ENCODE measurements around the gene C9orf78.

The C9orf78 gene

GRCh38 chr9:129839324-129840023 is 4.4 kb upstream of the C9orf78 start:
- DNase-seq: no peak

DNA sequence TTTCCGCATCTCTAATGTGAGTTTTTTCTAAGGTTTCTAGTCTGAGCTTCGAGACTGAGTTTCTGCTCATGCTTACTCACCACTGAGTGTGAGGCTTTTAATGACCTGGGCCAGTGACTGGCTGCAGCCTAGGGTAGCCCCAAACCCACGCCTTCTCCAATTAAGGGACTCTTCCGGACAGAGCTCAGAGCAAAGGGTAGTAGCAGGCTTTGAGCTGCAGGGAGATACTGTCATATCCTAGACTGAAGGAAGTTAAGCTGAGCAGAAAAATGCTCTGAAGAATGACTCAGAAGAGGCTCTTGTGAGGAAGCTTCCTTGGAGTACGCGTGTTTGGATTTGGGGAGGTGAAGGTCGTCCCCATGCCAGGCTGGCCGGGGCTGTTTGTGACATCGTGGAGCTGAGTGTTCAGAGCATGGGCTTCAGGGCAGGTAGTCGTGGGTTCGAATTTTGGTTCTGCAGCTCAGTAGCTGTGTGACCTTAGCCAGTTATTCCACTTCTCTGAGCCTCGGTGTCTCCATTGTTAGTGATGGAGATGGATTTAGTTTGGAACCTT is 3.7 kb upstream of the C9orf78 start:
- peak in 1 of 5 donors; percentile 49 for DNase-seq

DNA sequence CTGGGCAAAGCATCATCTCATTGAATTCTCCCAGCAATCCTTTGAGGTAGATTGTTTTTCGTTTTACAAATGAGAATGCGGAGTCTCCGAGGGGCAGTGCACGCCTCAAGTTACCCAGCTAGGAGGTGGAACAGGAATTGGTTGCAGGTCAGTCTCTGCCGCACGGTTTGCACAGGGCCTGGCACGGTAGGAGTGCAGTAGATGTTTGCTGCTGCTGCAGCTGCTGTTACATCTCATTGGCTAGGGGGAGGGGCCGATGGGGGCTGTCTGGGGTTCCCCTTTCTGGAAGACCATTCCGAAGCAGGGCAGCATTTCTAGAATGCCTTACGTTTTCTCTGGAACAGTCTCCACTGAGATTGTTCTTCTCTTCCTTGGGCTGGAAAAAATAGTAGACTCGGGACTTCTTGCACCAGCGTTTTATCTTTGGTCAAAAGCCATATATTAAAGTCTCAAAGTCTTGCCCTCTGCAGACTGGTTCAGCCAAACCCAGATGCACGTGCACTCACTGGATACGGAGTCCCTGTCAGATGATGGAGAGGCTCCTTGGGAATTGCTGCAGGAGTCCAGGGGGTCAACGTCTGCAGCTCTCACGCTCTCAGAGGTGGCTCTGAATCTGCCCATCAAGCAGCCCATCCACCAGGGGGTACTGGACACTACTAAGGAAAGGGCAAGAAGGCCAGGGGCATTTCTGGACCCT is 1.4 kb upstream of the C9orf78 start:
- DNase-seq: peak in 4 of 5 donors; percentile 29 to 54 (median 38)

DNA sequence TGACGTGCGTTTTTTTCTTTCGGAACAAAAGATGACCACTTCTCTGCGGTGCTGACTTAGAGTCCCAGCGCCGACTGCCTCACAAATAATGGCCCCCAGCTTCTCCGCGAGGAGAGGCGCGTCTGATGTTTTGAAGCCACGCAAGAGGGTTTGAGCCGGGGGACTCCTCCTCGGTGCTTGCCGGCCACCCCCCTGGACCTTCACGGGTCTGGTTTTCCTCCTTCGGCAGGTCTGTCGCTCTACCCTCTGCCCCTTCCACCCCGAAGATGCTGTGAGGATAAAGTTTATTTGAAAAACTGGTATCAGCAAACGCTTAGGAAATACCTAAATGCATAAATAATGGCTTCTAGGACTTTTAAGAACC is 767 bp upstream of the C9orf78 start:
- DNase-seq: peak in 1 of 5 donors; percentile 9

GRCh38 chr9:129834489-129835127 is 467 bp downstream of the C9orf78 start:
- peak in 4 of 5 donors; percentile 27 to 47 (median 38) for DNase-seq

DNA sequence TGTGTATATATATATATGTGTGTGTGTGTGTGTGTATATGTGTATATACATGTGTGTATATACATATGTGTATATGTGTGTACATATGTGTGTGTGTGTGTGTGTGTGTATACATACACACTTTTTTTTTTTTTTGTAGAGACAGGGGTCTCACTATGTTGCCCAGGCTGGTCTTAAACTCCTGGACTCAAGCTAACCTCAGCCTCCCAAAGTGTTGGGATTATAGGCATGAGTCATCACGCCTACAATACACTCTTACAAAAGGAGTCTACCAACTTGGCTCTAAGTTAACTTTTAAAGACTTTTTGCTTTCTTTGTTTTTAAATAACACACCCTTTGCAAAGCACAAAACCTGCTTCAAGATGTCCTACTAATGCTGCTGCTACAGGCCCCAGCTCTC is 2.1 kb downstream of the C9orf78 start:
- no peak for DNase-seq

DNA sequence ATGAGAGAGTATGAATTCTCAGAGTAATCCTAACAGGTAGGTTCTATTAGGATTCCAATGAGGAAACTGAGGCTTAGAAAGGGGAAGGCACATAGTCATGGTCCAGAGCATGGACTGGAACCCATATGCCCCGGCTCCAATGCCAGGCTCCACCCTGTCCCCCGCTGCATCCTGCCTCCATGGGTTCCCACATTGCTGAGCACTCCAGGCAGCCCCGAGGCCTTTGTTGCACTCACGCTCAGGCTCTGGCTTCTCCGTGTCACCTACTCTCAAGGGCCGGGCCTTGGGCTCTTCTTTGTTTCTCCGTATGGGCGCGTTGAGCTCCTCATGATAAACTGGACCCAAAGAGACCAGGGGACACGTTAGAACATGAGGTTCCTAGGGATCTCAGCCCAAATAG is 6.1 kb downstream of the C9orf78 start:
- DNase-seq: no peak

DNA sequence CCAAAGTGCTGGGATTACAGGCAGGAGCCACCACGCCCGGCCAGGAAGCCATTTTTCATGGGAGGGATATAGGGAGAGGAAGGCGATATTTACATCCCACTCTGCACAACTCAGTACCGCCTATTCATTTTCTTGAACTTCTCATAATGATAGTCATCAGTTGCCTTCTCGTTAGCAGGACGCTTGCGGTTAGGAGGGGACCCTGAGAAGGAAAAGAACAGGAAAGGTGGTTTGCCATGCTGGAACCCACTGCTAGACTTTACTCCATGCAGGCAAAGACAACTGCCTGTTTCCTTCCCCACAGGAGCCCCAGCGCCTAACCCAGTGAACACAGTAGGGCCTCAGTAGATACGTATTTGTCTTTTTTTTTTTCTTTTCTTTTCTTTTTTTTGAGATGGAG is 7.0 kb downstream of the C9orf78 start:
- DNase-seq: no peak

- DNase-seq: no peak
Measured at GRCh38 chr9:129826759-129827158, 8.3 kb downstream of the C9orf78 start.

DNA sequence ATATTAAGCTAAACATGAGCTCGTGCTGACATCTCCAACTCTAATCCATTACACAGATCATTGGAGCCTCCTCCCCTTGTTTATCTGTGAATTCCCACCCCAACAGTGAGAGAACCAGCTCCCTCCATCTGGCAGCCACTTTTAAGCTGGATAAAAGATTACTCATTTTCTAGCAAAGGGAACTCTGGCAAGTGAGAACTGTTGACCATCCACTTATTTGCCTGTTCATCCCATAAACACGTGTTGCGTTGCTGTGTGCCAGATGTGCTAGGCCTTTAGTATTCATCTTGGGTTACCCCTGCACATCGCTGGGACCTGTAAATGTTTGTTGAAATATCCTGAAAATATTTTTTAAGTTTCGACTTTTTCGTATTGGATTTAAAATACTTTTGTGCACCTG is 8.7 kb downstream of the C9orf78 start:
- DNase-seq: no peak

GRCh38 chr9:129823935-129824601 is 11.0 kb downstream of the C9orf78 start, which contains the start of gene TOR1A:
TSS of gene TOR1A (minus strand) at chr9:129824136. CDS start at chr9:129824085, 51 bp downstream.
- DNase-seq: peak; percentile 79 to 92 (median 87)

- no peak for DNase-seq
Measured at GRCh38 chr9:129823542-129823934, 11.5 kb downstream of the C9orf78 start.

GRCh38 chr9:129822898-129823541 is 12.1 kb downstream of the C9orf78 start:
- DNase-seq: peak in 1 of 5 donors; percentile 49

DNA sequence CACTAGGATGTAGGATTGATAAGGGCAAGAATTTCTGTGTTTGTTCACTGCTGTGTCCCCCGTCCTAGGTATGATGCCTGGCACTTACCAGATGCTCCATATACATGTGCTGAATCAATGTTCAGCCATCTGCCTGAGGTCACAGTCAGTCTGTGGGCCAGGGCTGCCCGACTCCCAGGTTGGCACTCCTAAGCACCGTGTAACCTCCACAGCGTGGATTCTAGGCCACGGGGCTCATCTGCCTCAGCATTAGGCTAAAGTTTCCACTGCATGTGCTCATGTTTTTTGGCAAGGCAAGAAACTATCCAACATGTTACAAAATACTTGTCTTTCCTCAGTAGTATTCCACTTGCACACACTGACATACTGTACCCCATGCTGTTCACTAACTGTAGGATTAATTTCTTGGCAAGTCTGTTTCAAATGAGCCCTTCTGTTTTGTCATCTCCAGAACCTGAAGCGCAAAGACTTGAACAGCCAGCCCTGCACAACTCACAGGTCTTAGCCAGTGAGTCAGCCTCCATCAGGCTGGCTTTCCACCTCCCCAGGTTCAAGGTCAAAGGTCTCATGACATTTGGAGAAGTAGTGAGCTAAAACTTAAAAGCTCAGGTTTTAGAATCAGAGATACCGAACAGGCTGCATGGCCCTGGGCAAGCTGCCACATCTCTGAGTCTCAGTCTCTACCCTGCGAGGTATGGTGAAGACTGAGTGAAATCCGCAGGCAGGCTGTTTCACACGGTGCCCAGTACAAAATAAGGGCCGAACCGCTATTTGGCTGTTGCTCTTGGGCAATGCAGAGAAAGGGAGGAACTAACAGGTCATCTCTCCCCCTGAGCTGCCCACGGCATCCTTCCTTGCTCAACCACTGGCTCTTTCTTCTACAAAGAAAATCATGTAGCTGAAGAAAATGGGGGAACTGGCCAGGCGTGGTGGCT is 18.3 kb downstream of the C9orf78 start:
- DNase-seq: no peak

- no peak for DNase-seq
Measured at GRCh38 chr9:129815278-129815677, 19.8 kb downstream of the C9orf78 start.

DNA sequence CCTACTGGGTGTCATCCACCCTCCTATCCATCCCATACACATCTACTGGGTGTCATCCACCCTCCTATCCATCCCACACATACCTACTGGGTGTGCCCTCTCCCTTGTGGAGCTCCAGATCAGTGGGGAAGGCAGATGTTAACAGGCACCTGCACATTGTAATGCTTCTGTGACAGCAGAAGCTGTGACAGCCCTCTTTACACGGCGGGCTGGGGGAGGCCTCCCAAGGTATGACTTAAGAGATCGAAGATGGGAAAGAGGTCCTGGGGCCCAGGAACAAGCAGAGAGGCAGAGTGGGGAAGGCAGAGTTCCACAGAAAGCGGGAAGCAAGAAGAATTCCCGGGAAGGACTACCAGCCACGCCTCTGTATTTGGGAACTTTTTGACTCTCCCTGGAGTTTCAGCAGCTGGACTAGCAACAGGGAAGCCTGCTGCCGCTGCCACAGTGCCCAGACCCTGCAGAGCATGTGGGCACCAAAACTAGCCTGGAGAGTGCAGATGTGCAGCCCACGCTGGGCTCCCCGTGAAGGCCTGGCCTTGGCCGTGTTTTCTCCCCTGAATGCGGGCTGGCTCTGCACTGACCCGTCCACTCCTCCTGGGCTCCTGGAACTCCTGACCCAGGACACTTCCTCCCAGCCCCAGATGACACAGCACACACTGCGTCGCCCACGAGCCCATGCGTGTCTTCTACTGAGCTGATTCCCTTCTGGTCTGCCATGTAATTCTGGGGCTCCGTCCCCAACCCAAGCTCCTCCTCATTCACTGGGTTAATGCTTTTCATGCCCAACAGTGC is 20.4 kb downstream of the C9orf78 start:
- no peak for DNase-seq

DNA sequence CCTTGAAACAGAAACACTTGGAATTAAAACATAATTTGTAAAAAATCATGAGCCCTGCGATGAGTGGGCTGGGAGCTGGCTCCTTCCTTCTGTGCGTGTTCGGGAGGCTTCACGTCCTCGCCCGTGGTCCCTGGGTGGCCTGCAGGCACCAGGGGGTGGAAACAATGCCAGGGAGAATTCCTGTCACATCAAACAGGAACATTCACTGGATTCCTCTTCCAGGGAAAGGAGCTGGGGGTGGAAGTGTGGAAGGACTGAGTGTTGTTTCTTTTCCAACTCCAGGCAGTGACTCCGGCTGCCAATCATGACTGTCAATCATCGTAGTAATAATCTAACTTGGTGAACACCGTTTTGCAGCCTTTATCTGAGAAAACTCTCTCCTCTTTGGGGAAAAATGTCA is 21.4 kb downstream of the C9orf78 start:
- no peak for DNase-seq

DNA sequence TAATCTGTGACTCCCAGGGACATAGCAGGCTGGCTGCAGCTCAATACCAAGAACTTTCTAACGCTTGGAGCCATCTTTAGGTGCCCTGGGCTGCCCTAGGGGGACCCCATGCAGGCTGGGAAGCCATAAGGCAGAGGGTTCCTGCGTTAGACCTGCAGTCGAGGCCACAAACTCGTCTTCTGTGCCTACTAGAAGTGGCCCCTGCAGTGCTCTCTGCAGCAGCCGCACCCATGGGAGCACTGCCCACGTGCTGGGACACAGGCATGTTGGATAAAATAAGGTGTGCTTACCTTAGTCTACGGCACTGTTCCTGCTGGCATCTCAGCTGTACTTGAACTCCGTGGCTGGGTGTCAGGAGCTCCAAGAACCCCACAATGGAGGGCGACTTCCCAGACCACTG is 22.7 kb downstream of the C9orf78 start:
- no peak for DNase-seq

DNA sequence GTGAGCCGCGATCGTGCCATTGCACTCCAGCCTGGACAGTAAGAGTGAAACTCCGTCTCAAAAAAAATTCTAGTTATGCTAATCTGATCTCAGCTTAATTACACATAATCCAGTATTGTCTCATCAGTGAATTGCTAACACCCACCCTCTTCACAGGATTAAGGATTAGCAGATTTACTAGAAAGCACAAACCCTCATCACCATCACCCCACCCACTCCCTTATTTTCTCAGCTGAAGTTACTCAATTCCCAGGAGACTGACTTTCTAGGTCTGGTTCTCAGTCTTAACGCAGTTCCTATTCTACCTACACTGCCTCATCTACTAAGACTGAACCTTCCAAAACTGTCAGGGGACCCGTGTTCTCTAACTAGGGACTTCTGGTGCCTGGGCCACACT is 23.1 kb downstream of the C9orf78 start:
- DNase-seq: no peak

DNA sequence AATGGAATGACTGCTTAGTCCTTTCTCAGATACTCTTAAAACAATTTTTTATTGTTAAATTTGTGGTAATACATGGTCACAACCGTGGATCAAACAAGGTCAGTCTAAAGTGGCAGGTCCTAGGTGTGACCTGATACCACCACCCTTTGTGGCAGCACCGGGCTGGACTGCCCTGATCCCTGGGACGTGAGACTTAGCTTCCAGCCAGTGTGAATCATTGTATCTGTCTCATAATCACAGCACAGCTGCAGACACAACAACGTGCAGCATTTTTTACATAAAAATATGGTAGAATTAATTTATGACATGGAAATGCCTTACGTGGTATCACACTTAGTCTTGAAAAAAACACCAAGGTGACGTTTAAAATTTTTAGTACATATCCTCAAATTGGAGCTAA is 24.3 kb downstream of the C9orf78 start:
- DNase-seq: no peak

All from T-helper 1 cell (primary cell).